Activated CD4-positive, alpha-beta T cell treated with anti-CD3 and anti-CD28 coated beads, Interleukin-2, amount 10 ng/mL, durations not matched to agents 24 days and 14 days (primary cell): ENCODE results near the gene DYNLRB1. TPM values are rescaled to one million over a fixed set of nuclear protein-coding genes. Genes with fewer than 3 reads are reported as not detected.

Experiments used
- DNase-seq: peaks from one replicate; pipeline ENCODE4 v3.0.0; 2022
- H3K27ac Mint-ChIP-seq: one replicate; pipeline ENCODE4 v1.8.0; 2022; ENCODE audit warnings: mild to moderate bottlenecking, mixed read lengths
- H3K27me3 Mint-ChIP-seq: one replicate; pipeline ENCODE4 v1.8.0; 2022; ENCODE audit warnings: mixed read lengths
- H3K36me3 Mint-ChIP-seq: one replicate; pipeline ENCODE4 v1.8.0; 2022; ENCODE audit warnings: low read depth, mild to moderate bottlenecking, mixed read lengths
- H3K4me1 Mint-ChIP-seq: one replicate; pipeline ENCODE4 v1.8.0; 2021; ENCODE audit warnings: mixed read lengths
- H3K4me3 Mint-ChIP-seq: one replicate; pipeline ENCODE4 v1.8.0; 2022; ENCODE audit warnings: mild to moderate bottlenecking, moderate library complexity, mixed read lengths
- H3K9me3 Mint-ChIP-seq: one replicate; pipeline ENCODE4 v1.8.0; 2021; ENCODE audit warnings: mixed read lengths
- intact Hi-C: fragments of 100-400 bp; cut with micrococcal nuclease; formaldehyde crosslinking; loops from one replicate; pipeline ENCODE4 v1.15.1; 2023
- total RNA-seq: library from RNA; stranded (reverse); gene quantifications from 2 replicates; pipeline ENCODE4 v1.2.3, GENCODE V29; 2022

Gene DYNLRB1
- total RNA-seq, 1 donor from 2014 or later: 98.9 TPM

DNA sequence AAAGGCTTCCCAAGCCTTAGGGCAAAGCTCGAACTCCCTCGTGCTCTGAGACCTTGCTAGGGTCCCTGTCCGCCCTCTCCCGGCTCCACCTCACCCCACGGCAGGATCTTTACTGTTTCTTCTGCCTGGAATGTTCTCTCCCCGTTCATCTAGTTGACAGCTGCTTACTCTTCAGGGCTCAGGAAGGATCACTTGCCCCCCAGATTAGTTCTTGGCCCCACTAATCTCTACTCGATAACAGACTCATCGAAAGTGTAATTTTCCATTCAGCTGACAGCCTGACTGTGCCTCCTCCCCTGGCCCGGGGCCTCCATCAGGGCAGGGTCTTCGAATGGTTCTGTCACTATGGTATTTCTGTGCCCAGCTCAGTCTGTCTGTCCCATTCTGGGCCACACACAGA is 45.4 kb downstream of the DYNLRB1 start:
- Mint-ChIP-seq H3K36me3 (peaks cover 2% of the 10 kb centered on the region), H3K4me1 (peaks cover 10% of the 10 kb centered on the region), H3K9me3 (no peaks in the 10 kb centered on the region), H3K27ac (peak overlapping the region; percentile 45), H3K27me3 (no peaks in the 10 kb centered on the region), H3K4me3 (no peak overlapping the region)
- peak; percentile 55 for DNase-seq
- intact Hi-C loops: no loop called here

DNA sequence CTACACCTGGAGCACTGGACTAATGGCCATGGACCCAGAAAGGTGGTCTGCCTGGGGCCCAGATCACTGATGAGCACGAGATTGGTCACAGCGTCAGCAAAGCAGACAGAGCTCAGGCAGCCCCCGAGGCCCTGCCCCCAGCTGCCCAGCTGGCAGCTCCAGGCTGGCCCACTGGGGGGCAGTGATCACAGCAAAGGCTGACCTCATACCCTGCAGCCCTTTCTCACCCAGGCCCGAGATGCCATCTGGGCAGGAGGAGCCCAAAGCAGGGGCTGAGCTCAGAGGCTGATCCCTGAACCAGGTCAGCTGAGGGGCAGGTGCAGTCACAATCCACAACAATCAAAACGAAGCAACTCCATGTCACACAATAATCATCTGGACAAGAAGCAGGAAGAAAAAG is 46.4 kb downstream of the DYNLRB1 start:
- intact Hi-C loops: no loop called here
- H3K4me1 Mint-ChIP-seq: peaks cover 8% of the 10 kb centered on the region
- peak; percentile 61 for DNase-seq
- H3K27ac Mint-ChIP-seq: no peak overlapping the region
- H3K4me3 Mint-ChIP-seq: no peak overlapping the region
- no peaks in the 10 kb centered on the region for H3K9me3 Mint-ChIP-seq
- no peaks in the 10 kb centered on the region for H3K36me3 Mint-ChIP-seq
- H3K27me3 Mint-ChIP-seq: no peaks in the 10 kb centered on the region

DNA sequence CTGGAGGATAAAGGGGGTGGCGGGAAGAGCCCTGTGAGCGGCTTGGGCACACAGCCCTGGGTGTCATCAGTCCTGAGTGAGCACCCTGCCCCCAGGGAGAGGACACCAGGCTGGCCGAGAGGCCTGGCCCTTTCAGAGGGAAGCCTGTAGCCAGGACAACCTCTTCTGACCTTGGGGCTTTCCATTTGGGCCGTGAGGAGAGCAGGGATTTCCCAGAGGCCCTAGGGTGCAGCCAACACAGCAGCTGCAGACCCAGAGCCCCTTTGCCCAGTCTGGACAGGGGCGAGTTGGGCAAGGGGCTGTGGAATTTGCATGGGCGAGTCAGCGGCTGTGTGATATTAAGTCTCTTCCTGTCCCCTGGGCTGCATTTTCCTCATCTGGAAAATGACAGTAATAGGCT is 48.6 kb downstream of the DYNLRB1 start:
- Mint-ChIP-seq H3K9me3 (no peaks in the 10 kb centered on the region), H3K27me3 (no peaks in the 10 kb centered on the region), H3K36me3 (no peaks in the 10 kb centered on the region), H3K4me3 (no peak overlapping the region), H3K4me1 (peaks cover 3% of the 10 kb centered on the region), H3K27ac (no peak overlapping the region)
- intact Hi-C loops: no loop called here
- no peak for DNase-seq

DNA sequence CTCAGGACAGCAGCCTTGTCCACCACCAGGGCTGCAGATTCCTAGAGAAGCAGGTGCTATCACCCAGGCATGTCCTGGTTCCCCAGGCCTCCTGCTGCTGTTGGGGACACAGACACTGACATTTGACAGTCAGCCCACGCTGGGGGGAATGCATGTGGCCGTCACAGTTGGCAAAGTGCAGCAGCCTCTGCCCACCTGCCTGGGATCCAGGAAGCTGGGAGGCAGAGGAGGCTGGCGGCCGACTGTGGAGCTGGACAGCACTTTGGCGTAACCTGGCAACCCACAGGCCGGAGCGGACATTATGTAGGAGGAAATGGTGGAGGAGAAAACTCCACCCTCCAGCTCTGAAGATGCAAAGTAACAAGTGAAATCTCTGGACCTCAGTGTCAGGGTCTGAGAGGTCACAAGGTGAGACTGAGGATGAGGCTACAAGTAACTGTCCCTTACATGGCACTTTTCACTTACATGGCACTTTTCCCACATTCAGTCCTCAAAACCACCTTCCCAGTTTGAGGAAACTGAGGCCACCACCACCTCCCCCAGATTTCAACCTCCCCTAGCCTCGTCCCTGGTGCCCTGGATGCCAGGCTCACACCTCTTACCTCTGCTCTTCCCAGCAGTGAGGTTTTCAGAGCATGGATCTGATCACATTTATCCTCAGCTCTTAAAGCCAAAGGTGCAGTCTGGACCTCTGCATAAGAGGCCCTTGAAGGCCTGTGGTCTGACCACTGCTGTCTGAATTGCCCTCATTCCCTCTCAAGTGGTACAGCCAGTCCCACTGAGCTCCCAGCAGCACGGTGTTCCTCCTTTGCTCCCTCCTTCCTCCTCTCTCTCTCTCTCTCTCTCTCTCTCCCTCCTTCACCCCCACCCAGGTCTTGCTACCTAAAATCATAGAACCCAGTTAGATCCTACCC is 51.0 kb downstream of the DYNLRB1 start:
- no peak overlapping the region for H3K27ac Mint-ChIP-seq
- H3K36me3 Mint-ChIP-seq: peaks cover 4% of the 10 kb centered on the region

DNA sequence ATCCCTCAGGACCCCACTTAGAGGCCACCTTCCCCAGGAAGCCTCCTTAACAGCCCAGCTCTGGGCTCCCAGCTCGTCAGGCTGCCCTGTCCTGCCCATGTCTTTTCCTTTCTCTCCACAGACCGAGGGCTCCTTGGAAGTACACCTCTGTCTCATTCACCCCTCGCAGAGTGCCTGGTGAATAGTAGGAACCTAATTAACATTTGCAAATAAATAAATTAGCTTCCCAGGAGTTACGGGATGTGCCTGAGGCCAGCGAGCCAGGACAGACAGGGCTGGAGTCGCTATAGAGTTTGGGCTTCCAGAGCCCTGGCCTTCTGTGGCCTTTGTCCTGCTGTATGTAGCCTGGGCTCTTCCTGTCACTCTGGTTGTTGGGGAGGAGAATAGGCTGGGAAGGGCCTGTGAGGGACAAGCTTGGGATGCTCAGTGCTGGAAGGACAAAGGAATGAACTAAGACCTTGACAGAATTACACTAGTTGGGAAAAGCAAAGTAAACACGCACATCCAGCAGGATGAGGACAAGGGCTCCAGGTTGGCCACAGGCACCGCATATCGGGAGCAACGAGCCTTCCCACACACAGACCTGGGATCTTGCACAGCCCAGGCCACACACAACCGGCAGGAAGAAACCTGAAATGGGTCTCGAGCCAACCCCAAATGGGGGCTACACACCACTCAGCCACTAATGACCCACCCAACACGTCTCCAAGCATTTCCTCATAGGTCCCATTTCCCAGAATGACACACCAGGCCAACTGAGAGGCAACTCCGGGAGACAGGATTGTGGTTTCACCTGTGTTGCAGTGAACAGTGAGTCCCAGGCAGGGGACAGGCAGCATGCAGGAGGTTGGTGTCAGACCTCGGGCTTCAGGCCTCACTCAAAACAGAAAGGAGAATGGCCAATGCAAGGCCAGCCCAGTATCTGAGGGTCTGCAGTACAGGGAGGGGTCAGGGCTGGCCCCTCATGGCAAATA is 52.0 kb downstream of the DYNLRB1 start:
- no peaks in the 10 kb centered on the region for H3K9me3 Mint-ChIP-seq
- DNase-seq: no peak
- H3K27me3 Mint-ChIP-seq: no peaks in the 10 kb centered on the region
- no peak overlapping the region for H3K4me3 Mint-ChIP-seq
- intact Hi-C loops: no loop called here
- H3K36me3 Mint-ChIP-seq: peaks cover 7% of the 10 kb centered on the region
- H3K4me1 Mint-ChIP-seq: peaks cover 13% of the 10 kb centered on the region
- H3K27ac Mint-ChIP-seq: no peak overlapping the region

More for the DNA sequence above, 51.0 kb downstream of the DYNLRB1 start:
- intact Hi-C loops: no loop called here
- no peak overlapping the region for H3K4me3 Mint-ChIP-seq
- no peaks in the 10 kb centered on the region for H3K27me3 Mint-ChIP-seq
- H3K4me1 Mint-ChIP-seq: peaks cover 13% of the 10 kb centered on the region
- H3K9me3 Mint-ChIP-seq: no peaks in the 10 kb centered on the region
- DNase-seq: no peak

DNA sequence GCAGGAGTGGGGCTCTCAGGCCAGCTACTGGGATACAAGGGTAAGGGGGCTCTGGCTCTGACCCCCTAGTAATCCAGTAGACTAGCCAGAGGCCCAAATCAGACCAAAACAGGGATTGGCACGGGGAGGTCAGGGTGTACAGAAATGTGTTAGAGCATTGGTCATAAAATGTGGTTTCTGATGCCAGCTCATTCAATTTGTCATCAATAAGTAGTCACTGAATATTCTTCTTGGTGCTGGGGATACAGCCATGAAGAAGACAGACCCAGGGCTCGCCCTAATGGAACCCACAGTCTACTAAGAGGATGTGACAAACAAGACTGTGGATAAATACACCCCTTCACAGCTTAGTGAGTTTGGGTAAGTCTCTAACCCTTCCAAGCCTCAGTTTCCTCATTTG is 53.4 kb downstream of the DYNLRB1 start:
- no peak for DNase-seq
- no peak overlapping the region for H3K4me3 Mint-ChIP-seq
- intact Hi-C loops: no loop called here
- H3K27me3 Mint-ChIP-seq: no peaks in the 10 kb centered on the region
- H3K4me1 Mint-ChIP-seq: peaks cover 12% of the 10 kb centered on the region
- H3K9me3 Mint-ChIP-seq: no peaks in the 10 kb centered on the region
- no peak overlapping the region for H3K27ac Mint-ChIP-seq
- H3K36me3 Mint-ChIP-seq: peaks cover 11% of the 10 kb centered on the region

DNA sequence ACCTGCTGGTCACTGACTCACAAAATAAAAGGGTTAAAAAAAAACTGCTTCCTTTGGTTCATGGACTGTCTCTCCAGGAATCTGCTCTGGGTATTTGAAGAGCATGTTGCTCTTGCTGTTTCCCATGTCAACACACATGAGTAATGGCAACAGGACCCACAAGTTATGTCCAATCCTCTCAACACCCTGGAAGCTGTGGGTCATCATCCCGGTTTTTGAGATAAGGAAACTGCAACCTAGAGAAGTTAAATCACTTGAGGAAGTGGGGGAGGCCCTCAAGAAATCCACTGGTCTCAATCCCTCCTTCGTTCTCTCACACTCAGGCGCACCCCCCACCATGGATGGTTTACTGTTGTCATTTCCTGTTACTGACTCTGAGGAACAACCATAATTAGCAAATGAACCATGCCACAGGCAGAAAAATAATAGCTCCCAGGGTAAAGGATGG is 54.7 kb downstream of the DYNLRB1 start:
- intact Hi-C loops: no loop called here
- DNase-seq: peak; percentile 58
- peak overlapping the region; percentile 83 for H3K27ac Mint-ChIP-seq
- peaks cover 10% of the 10 kb centered on the region for H3K4me1 Mint-ChIP-seq
- H3K27me3 Mint-ChIP-seq: no peaks in the 10 kb centered on the region
- H3K36me3 Mint-ChIP-seq: peaks cover 14% of the 10 kb centered on the region
- H3K9me3 Mint-ChIP-seq: no peaks in the 10 kb centered on the region
- no peak overlapping the region for H3K4me3 Mint-ChIP-seq

DNA sequence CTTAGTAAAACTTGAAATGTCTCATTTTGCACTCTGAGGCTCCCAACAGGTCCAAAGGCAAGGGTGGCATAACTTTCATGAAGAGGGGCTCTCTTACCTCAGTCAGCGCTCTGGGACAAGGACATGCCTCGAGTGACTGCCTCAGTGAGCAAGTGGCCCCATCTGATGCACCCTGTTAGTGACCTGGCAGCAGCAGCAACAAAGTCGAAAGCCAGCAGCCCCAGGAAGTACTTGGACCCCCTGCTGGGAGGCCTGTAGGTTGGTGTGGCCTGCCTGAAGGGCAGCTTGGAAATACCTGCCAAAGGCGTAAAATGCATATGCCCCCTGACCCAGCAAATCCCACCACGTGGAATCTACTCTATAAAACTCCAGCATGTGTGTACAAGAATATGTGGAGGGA is 55.5 kb downstream of the DYNLRB1 start:
- no peak for DNase-seq
- H3K4me3 Mint-ChIP-seq: no peak overlapping the region
- H3K36me3 Mint-ChIP-seq: peaks cover 14% of the 10 kb centered on the region
- no peaks in the 10 kb centered on the region for H3K27me3 Mint-ChIP-seq
- H3K4me1 Mint-ChIP-seq: peaks cover 10% of the 10 kb centered on the region
- H3K9me3 Mint-ChIP-seq: no peaks in the 10 kb centered on the region
- intact Hi-C loops: no loop called here
- no peak overlapping the region for H3K27ac Mint-ChIP-seq

DNA sequence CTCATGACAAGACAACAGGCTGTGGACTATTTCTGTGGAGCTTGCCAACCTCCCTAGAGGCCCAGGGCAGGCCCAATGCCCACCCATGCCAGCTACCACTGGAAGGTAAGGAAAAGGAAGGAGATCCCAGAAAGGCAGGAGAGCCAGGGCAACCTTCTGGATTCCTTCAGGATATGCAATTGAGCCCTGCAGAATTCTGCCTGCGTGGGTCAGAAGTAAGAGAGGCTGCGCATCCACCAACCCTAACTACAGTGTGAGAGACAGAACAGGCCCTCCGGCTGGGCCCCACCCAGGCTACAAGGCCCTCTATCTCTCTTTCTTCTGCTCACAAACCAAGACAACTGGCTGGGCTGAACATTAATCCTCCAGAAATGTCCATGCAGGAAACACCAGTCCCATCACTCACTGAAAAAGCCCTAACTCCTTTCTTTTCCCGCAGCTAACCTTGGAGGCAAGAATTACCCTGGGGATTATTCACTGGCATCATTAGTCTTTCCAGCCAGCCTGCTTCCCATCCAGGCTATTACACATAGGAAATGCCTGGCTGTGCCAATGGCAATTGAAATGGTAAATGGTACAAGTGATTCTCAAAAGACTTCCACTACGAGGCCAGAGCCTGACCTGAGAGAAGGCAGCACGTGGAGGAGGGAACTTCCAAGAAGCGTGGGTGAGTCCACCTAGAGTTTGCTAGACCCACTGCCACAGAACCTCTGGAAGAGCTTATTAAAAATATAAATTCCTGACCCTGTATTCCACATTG is 57.5 kb downstream of the DYNLRB1 start:
- H3K36me3 Mint-ChIP-seq: peaks cover 14% of the 10 kb centered on the region
- H3K27me3 Mint-ChIP-seq: no peaks in the 10 kb centered on the region
- no peak for DNase-seq
- peaks cover 14% of the 10 kb centered on the region for H3K4me1 Mint-ChIP-seq
- H3K9me3 Mint-ChIP-seq: no peaks in the 10 kb centered on the region
- no peak overlapping the region for H3K4me3 Mint-ChIP-seq
- intact Hi-C loops: no loop called here
- H3K27ac Mint-ChIP-seq: no peak overlapping the region

DNA sequence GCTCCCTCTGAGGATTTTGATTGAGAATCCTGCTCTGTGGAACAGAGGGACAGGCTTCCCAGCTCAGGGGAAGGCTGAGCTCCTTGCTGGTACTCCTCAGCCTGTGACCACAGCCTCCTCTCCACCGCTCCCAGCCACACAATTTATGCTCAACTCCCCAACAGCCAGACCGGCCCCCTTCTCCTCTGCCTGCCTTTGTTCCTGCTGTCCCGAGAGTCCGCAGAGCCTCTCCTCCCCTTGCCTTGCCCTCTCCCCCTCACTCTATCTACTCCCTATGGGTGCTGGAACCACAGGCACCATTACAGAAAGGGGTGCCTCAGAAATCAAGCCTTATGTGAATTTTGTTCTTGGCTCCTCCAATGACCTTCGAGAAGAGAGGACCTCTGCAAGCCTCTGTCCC is 58.2 kb downstream of the DYNLRB1 start:
- intact Hi-C loops: no loop called here
- H3K27me3 Mint-ChIP-seq: no peaks in the 10 kb centered on the region
- H3K27ac Mint-ChIP-seq: peak overlapping the region; percentile 20
- DNase-seq: no peak
- no peak overlapping the region for H3K4me3 Mint-ChIP-seq
- peaks cover 15% of the 10 kb centered on the region for H3K4me1 Mint-ChIP-seq
- H3K36me3 Mint-ChIP-seq: peaks cover 14% of the 10 kb centered on the region
- H3K9me3 Mint-ChIP-seq: no peaks in the 10 kb centered on the region

DNA sequence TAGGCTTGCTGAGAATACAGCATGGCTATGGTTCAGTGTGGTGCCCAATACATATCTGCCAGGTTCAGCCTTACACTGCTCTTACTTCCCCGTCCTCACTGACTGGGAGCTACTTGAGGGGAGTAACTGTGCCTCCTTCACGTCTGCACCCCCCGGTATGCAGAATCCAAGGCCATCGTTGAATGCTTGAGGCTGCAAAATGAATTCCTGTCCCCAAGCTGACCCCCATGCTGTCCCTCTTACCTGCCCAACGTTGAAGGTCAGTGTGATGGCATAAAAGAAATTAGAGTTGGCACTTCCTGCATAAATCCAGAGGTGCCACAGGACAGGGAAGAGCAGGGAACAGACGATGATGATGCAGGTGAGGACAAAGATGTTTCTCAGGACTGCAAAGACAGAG is 58.6 kb downstream of the DYNLRB1 start:
- Mint-ChIP-seq H3K27me3 (no peaks in the 10 kb centered on the region), H3K36me3 (peaks cover 14% of the 10 kb centered on the region), H3K9me3 (no peaks in the 10 kb centered on the region), H3K4me3 (no peak overlapping the region), H3K27ac (no peak overlapping the region), H3K4me1 (peaks cover 18% of the 10 kb centered on the region)
- no peak for DNase-seq
- intact Hi-C loops: no loop called here

DNA sequence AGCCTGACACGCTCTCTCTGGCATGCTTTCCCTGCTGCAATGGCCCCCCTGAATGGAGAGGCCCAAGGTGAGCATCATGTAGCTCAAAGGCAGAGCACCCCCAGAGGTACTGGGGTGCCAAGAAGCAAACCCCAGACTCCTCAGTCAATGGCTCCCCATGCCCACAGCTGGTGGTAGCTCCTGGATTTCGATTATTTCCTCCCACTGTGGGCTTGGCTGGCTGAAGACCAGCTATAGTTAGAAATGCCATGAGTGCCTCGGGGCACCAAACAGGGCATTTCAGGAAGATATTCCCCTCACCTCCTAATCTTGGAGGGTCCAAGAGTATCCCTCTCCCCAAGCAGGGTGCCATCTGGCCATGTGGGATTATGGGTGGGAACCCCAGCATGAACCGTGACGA is 59.0 kb downstream of the DYNLRB1 start:
- H3K27me3 Mint-ChIP-seq: no peaks in the 10 kb centered on the region
- H3K27ac Mint-ChIP-seq: no peak overlapping the region
- H3K9me3 Mint-ChIP-seq: no peaks in the 10 kb centered on the region
- H3K4me1 Mint-ChIP-seq: peaks cover 22% of the 10 kb centered on the region
- intact Hi-C loops: no loop called here
- H3K4me3 Mint-ChIP-seq: no peak overlapping the region
- peaks cover 16% of the 10 kb centered on the region for H3K36me3 Mint-ChIP-seq
- DNase-seq: no peak

DNA sequence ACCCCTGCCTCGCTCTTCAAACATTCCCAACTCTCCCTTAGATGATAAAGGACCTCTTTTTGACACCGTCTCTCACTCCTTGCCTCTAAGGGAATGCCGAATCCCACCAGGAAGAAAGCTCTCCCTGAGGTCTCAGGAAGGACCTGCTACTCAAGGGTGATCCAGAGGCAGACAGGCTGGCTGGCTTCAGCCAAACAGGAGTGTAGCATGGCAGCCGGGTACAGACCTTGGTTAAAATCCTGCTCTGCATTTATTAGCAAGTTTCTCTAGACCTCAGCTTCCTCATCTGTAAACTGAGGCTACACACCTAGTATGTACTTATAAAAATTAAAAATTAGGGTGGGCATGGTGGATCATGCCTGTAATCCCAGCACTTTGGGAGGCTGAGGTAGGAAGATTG is 59.5 kb downstream of the DYNLRB1 start:
- Mint-ChIP-seq H3K9me3 (no peaks in the 10 kb centered on the region), H3K36me3 (peaks cover 21% of the 10 kb centered on the region), H3K4me3 (no peak overlapping the region), H3K4me1 (peaks cover 26% of the 10 kb centered on the region), H3K27me3 (no peaks in the 10 kb centered on the region), H3K27ac (no peak overlapping the region)
- intact Hi-C loops: no loop called here
- DNase-seq: no peak
